NCI-H446 (cell line): ENCODE data around the gene PIRT.

ENCODE experiments used
- DNase-seq, 2 experiments: peaks; one replicate each; lab custom pipeline; 2025; lab: John Stamatoyannopoulos, UW

PIRT gene

GRCh38 chr17:10787306-10788045 is 50.4 kb downstream of the PIRT start:
- DNase-seq, result no peak

- no peak for DNase-seq
Observed at GRCh38 chr17:10785295-10785694, 52.6 kb downstream of the PIRT start.

GRCh38 chr17:10779609-10780008 is 58.3 kb downstream of the PIRT start:
- no peak for DNase-seq

GRCh38 chr17:10777890-10778289 is 60.0 kb downstream of the PIRT start:
- no peak for DNase-seq

- DNase-seq, result no peak
Observed at GRCh38 chr17:10777131-10777807, 60.6 kb downstream of the PIRT start.

- DNase-seq, result no peak
Observed at GRCh38 chr17:10776381-10776780, 61.5 kb downstream of the PIRT start.

- DNase-seq, result no peak
Observed at GRCh38 chr17:10775740-10776356, 62.0 kb downstream of the PIRT start.

- DNase-seq, result no peak
Observed at GRCh38 chr17:10775058-10775457, 62.8 kb downstream of the PIRT start.

- DNase-seq, result no peak
Observed at GRCh38 chr17:10773391-10773790, 64.5 kb downstream of the PIRT start.
